ENCODE results near the gene DIDO1. TPM values are rescaled to one million over a fixed set of nuclear protein-coding genes. Genes with fewer than 3 reads are reported as not detected.

The DIDO1 gene
- total RNA-seq, 4 donors from 2014 or later: 72.5 to 143 (median 105) TPM

DNA sequence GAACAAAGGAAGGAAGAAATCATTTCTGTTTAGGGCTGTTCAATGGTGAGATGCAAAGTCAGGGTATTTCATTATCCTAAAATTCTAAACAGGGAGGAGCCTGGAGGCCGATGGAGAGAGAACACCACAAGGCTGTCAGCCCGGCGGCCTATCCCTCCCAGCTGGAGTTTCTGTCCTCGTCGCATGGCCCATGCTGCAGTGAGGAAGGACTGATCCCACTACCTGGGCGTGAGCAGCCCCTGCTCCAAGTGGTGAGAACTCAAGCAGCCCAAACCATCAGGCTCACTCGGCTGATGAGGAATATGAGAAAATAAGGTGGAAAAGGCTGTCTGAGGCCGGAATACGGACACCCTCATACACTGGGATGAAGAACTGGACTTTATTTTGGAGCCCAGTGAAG, 30.8 kb downstream of the DIDO1 start:
- peaks cover 0 to 63% (median 3%) of the 10 kb centered on the region in 3 donors for H3K36me3 ChIP-seq
- no peak for DNase-seq

DNA sequence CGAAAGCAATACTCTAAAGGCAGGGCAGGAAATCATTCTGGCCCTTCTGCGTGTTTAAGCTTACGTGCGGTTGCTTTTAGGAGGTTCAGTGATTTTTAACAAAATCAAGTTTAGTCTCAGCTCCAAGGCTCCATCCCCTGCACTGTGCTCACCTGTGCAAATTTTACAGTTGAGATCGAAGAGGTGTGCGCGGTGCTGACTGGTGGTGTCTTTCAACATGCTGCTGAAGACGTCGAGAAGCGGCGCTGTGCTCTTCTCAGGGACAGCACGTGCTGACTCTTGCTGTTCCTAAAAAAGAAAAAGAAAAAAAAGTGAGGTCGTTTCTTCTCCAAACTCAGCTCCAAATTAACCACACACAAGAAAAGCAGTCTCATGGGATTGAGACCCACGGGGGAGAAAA, 32.0 kb downstream of the DIDO1 start:
- Histone ChIP-seq H3K27me3 (no peaks in the 10 kb centered on the region), H3K27ac (no peak overlapping the region), H3K4me1 (peaks cover 0 to 13% (median 2%) of the 10 kb centered on the region in 4 donors), H3K4me3 (no peak overlapping the region), H3K36me3 (peaks cover 0 to 76% (median 4%) of the 10 kb centered on the region in 3 donors), H3K9me3 (no peaks in the 10 kb centered on the region)
- no peak for TF ChIP-seq CTCF (IDR thresholded peaks at IDR 0.05)
- no peak for TF ChIP-seq POLR2A (IDR thresholded peaks at IDR 0.05)
- DNase-seq: no peak

More for the DNA sequence above, 30.8 kb downstream of the DIDO1 start:
- TF ChIP-seq CTCF (IDR thresholded peaks at IDR 0.05): no peak
- no peak for TF ChIP-seq POLR2A (IDR thresholded peaks at IDR 0.05)
- no peak overlapping the region for H3K4me3 ChIP-seq
- no peaks in the 10 kb centered on the region for H3K27me3 ChIP-seq
- H3K27ac ChIP-seq: no peak overlapping the region
- H3K4me1 ChIP-seq: peaks cover 4 to 25% (median 12%) of the 10 kb centered on the region in 4 donors
- H3K9me3 ChIP-seq: no peaks in the 10 kb centered on the region

GRCh38 chr20:62893700-62894099, 32.6 kb downstream of the DIDO1 start:
- no peaks in the 10 kb centered on the region for H3K27me3 ChIP-seq
- TF ChIP-seq CTCF (IDR thresholded peaks at IDR 0.05): no peak
- TF ChIP-seq POLR2A (IDR thresholded peaks at IDR 0.05): no peak
- peaks cover 0 to 81% (median 4%) of the 10 kb centered on the region in 3 donors for H3K36me3 ChIP-seq
- H3K4me3 ChIP-seq: no peak overlapping the region
- no peak overlapping the region for H3K27ac ChIP-seq
- H3K9me3 ChIP-seq: no peaks in the 10 kb centered on the region
- H3K4me1 ChIP-seq: peaks cover 0 to 7% (median 0%) of the 10 kb centered on the region in 4 donors
- DNase-seq: no peak

- Histone ChIP-seq H3K9me3 (no peaks in the 10 kb centered on the region), H3K36me3 (peaks cover 0 to 92% (median 4%) of the 10 kb centered on the region in 3 donors), H3K4me3 (no peak overlapping the region), H3K4me1 (no peaks in the 10 kb centered on the region), H3K27ac (no peak overlapping the region), H3K27me3 (no peaks in the 10 kb centered on the region)
- TF ChIP-seq CTCF (IDR thresholded peaks at IDR 0.05) (no peak), POLR2A (IDR thresholded peaks at IDR 0.05) (no peak)
- DNase-seq: no peak
Observed at GRCh38 chr20:62892348-62893304, 33.7 kb downstream of the DIDO1 start.

DNA sequence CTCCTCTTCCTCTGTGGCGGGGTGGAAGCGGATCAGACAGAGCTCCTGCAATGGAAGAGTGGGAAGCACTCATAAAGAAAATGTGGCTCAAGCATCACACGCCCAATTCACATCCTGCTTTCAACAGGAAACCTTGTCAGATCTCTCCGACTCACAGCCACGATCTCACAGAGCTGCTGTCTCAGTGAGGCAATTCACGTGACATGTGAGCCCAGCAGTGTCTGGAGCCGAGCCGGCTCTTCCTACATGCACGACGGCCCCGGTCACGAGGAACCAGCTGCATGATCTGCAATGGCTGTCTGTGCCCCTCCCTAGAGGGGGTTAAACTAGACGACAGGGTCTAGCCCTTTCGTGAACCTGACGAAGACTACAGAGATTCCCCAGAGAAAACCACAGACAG, 35.2 kb downstream of the DIDO1 start:
- peaks cover 0 to 90% (median 4%) of the 10 kb centered on the region in 3 donors for H3K36me3 ChIP-seq
- H3K4me1 ChIP-seq: no peaks in the 10 kb centered on the region
- no peak for DNase-seq
- TF ChIP-seq POLR2A (IDR thresholded peaks at IDR 0.05) (no peak), CTCF (IDR thresholded peaks at IDR 0.05) (no peak)
- H3K27ac ChIP-seq: no peak overlapping the region
- no peak overlapping the region for H3K4me3 ChIP-seq
- no peaks in the 10 kb centered on the region for H3K27me3 ChIP-seq
- H3K9me3 ChIP-seq: no peaks in the 10 kb centered on the region

All from Peyer's patch (tissue), 4 donors.